ENCODE measurements around the gene DAAM1.
A peak's percentile ranks its signal among the peaks of the same experiment; 100 is the strongest.

DAAM1 gene

GRCh38 chr14:59188461-59189090 lies at the start of gene DAAM1:
TSS of gene DAAM1 (plus strand) at chr14:59188667. CDS start at chr14:59263478, 74,811 bp downstream.
- peak; percentile 98 for DNase-seq (ENCODE audit: low read depth)

GRCh38 chr14:59139324-59139723 lies 49.1 kb upstream of the DAAM1 start:
- TF ChIP-seq CTCF (IDR thresholded peaks at IDR 0.05; ENCODE audit: insufficient read depth, low read depth, low read length, missing control alignments) = no peak
- DNase-seq (ENCODE audit: low read depth) = no peak
- H3K4me3 ChIP-seq (ENCODE audit: low read depth, low read length) = no peak overlapping the region

More at GRCh38 chr14:59188461-59189090, at the start of gene DAAM1:
- no peak for TF ChIP-seq CTCF (IDR thresholded peaks at IDR 0.05; ENCODE audit: insufficient read depth, low read depth, low read length, missing control alignments)
- peak within 1 kb of the TSS; percentile 91 for H3K4me3 ChIP-seq (ENCODE audit: low read depth, low read length)

- no peak overlapping the region for H3K4me3 ChIP-seq (ENCODE audit: low read depth, low read length)
- TF ChIP-seq CTCF (IDR thresholded peaks at IDR 0.05; ENCODE audit: insufficient read depth, low read depth, low read length, missing control alignments) = no peak
- no peak for DNase-seq (ENCODE audit: low read depth)
These were observed 48.2 kb upstream of the DAAM1 start for GRCh38 chr14:59140106-59140843.

- no peak overlapping the region for H3K4me3 ChIP-seq (ENCODE audit: low read depth, low read length)
- TF ChIP-seq CTCF (IDR thresholded peaks at IDR 0.05; ENCODE audit: insufficient read depth, low read depth, low read length, missing control alignments) = no peak
- no peak for DNase-seq (ENCODE audit: low read depth)
These were observed 42.0 kb upstream of the DAAM1 start for GRCh38 chr14:59146484-59146883.

- DNase-seq (ENCODE audit: low read depth) = no peak
- no peak for TF ChIP-seq CTCF (IDR thresholded peaks at IDR 0.05; ENCODE audit: insufficient read depth, low read depth, low read length, missing control alignments)
- H3K4me3 ChIP-seq (ENCODE audit: low read depth, low read length) = no peak overlapping the region
These were observed 41.5 kb upstream of the DAAM1 start for GRCh38 chr14:59147007-59147406.

- TF ChIP-seq CTCF (IDR thresholded peaks at IDR 0.05; ENCODE audit: insufficient read depth, low read depth, low read length, missing control alignments) = no peak
- no peak overlapping the region for H3K4me3 ChIP-seq (ENCODE audit: low read depth, low read length)
- peak; percentile 34 for DNase-seq (ENCODE audit: low read depth)
These were observed 40.0 kb upstream of the DAAM1 start for GRCh38 chr14:59148334-59148900.

Data from GM12865 (cell line).